Ishikawa (cell line): ENCODE data around the gene MYH13.

ENCODE experiments used
- CEBPB ChIP-seq: IDR thresholded peaks from 2 replicates; pipeline ENCODE4 v1.6.1; 2012
- CREB1 ChIP-seq: IDR thresholded peaks from 2 replicates; pipeline ENCODE4 v1.6.1; 2012; ENCODE audit warnings: low read depth
- EGR1 ChIP-seq: IDR thresholded peaks from 2 replicates; pipeline ENCODE4 v1.6.1; 2012
- EP300 ChIP-seq: IDR thresholded peaks from 2 replicates; pipeline ENCODE4 v1.6.1; 2012; ENCODE audit warnings: borderline replicate concordance
- FOXM1 ChIP-seq: IDR thresholded peaks from 2 replicates; pipeline ENCODE4 v1.6.1; 2012; ENCODE audit warnings: low read depth, borderline replicate concordance
- NFIC ChIP-seq: IDR thresholded peaks from 2 replicates; pipeline ENCODE4 v1.6.1; 2012
- RAD21 ChIP-seq: IDR thresholded peaks from 2 replicates; pipeline ENCODE4 v1.6.1; 2012; ENCODE audit warnings: low read depth
- TAF1 ChIP-seq: IDR thresholded peaks from 2 replicates; pipeline ENCODE4 v1.6.1; 2012; ENCODE audit warnings: low read depth, mild to moderate bottlenecking
- TCF12 ChIP-seq: IDR thresholded peaks from 2 replicates; pipeline ENCODE4 v1.6.1; 2012; ENCODE audit warnings: low read depth
- TEAD4 ChIP-seq: IDR thresholded peaks from 2 replicates; pipeline ENCODE4 v1.6.1; 2012
- YY1 ChIP-seq: IDR thresholded peaks from 2 replicates; pipeline ENCODE4 v1.6.1; 2012; ENCODE audit warnings: low read depth
- ZBTB7A ChIP-seq: IDR thresholded peaks from 2 replicates; pipeline ENCODE4 v1.6.1; 2012; ENCODE audit warnings: low read depth
- TF ChIP-seq, protein P1 (sequence below): IDR thresholded peaks from 2 replicates; pipeline ENCODE4 v1.6.1; 2012
- TF ChIP-seq, protein P2 (sequence below): IDR thresholded peaks from 2 replicates; pipeline ENCODE4 v1.6.1; 2012
- TF ChIP-seq, protein P3 (sequence below): IDR thresholded peaks from 2 replicates; pipeline ENCODE4 v1.6.1; 2012; ENCODE audit warnings: low read depth, mild to moderate bottlenecking

MYH13 gene

DNA sequence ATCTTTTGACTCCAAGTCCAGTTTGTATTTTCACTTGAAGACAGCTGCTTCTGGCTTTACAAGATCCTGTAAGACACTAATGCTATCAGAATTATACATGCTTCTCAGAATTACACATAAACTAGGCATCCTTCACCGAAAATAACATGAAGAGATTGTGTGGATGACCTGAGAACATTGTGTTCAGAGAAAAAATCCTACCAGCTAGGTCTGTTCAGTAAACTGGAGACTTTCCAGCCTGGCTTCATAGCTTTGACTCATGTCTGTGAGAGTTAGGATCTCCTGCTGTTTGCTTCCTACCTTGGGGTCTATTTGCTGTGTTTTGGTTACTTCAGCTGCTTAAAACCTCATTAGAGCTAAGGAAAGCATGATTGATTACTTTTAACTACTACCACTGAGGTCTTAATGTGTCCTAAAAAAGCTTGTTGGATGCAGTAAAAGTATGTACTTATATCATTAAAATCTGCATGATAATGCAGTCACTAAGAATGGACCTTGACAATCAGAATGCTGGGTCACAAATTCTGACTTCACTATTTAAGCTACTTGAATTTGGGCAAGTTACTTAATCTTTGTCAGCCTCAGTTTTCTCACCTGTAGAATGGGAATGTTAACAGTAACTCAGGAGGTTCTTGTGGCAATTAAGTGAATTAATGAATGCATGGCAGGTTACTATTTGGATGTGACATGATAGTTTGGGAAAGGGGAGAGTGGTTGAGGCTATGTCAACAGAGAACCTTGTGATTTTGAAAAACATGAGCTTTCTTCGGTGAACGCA lies 8.0 kb upstream of the MYH13 start:
- TF ChIP-seq TAF1, result no peak

DNA sequence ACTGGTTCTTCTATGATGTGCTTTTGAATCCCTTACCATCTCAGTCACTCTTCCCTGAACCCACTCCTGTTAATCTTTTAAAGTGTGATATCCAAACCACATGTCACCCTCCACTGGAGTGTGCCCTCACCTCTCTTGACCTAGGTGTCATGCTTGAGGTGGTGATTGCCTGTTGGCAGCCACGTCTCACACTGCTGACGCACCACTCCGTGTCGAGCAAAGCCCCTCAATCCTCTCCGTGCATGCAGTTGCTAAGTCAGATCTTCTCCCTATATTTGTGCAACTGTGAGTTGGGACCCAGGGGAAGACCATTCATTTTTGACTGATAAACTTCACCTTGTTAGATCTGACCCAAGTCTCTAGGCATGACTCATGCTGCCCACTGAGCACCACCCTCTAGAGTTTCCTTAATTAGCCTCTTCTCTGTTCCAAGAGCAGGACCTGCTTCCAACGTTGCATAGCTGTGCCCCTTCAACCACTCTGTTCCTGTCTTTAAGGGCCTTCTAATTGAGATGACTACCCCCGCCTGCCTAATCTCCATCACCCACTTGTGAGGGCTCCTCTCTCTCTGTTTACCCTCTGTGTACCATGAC lies 2.7 kb downstream of the MYH13 start:
- TF ChIP-seq CREB1, result no peak
- TF ChIP-seq ZBTB7A, result no peak
- TF ChIP-seq TCF12, result no peak
- no peak for TF ChIP-seq YY1
- no peak for TF ChIP-seq TEAD4

DNA sequence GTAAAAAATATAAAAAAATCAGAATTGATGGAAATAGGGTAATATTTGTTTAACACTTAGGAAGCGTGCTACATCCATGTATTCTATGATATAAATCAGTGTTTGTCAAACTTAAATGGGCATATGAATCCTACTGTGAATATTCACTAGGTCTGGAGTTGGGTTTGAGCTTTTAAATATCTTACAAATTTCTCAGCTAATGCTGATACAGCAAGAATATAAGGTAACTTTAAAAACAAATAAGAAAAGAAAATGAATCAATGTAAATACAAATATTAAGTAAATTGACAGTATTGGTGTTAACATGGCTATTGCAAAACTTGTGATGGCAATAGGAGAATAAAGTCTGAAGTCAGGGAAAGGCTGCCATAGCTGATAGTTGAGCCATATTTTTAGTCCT lies 3.6 kb downstream of the MYH13 start:
- TF ChIP-seq CREB1 (no peak), ZBTB7A (no peak), CEBPB (no peak), TAF1 (no peak), EGR1 (no peak), EP300 (no peak), TCF12 (no peak), RAD21 (no peak)
- TF ChIP-seq, protein P1, sequence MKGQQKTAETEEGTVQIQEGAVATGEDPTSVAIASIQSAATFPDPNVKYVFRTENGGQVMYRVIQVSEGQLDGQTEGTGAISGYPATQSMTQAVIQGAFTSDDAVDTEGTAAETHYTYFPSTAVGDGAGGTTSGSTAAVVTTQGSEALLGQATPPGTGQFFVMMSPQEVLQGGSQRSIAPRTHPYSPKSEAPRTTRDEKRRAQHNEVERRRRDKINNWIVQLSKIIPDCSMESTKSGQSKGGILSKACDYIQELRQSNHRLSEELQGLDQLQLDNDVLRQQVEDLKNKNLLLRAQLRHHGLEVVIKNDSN, result no peak
- TF ChIP-seq, protein P2, sequence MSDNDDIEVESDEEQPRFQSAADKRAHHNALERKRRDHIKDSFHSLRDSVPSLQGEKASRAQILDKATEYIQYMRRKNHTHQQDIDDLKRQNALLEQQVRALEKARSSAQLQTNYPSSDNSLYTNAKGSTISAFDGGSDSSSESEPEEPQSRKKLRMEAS, result no peak

DNA sequence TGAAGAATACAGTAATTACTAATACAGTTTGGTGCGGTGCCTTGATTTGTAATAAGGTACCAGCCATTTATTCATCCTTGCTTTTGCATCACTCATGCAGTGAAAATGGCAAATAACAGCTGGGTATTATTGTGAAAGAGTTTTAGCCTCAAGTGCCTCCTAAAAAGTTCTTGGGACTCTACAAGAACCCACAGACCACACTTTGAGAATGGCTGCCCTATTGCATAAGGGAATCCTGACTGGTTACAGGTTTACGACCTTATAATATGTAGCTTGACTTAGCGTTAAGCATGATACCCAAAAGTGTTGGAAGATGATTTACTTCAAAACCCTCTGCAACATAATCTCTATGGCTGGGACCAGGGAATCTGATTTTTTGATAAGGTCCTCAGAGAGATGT lies 4.2 kb downstream of the MYH13 start:
- TF ChIP-seq EP300, result no peak
- no peak for TF ChIP-seq RAD21
- TF ChIP-seq, protein P3, sequence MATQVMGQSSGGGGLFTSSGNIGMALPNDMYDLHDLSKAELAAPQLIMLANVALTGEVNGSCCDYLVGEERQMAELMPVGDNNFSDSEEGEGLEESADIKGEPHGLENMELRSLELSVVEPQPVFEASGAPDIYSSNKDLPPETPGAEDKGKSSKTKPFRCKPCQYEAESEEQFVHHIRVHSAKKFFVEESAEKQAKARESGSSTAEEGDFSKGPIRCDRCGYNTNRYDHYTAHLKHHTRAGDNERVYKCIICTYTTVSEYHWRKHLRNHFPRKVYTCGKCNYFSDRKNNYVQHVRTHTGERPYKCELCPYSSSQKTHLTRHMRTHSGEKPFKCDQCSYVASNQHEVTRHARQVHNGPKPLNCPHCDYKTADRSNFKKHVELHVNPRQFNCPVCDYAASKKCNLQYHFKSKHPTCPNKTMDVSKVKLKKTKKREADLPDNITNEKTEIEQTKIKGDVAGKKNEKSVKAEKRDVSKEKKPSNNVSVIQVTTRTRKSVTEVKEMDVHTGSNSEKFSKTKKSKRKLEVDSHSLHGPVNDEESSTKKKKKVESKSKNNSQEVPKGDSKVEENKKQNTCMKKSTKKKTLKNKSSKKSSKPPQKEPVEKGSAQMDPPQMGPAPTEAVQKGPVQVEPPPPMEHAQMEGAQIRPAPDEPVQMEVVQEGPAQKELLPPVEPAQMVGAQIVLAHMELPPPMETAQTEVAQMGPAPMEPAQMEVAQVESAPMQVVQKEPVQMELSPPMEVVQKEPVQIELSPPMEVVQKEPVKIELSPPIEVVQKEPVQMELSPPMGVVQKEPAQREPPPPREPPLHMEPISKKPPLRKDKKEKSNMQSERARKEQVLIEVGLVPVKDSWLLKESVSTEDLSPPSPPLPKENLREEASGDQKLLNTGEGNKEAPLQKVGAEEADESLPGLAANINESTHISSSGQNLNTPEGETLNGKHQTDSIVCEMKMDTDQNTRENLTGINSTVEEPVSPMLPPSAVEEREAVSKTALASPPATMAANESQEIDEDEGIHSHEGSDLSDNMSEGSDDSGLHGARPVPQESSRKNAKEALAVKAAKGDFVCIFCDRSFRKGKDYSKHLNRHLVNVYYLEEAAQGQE, result no peak
- TF ChIP-seq ZBTB7A, result no peak
- TF ChIP-seq CREB1, result no peak
- no peak for TF ChIP-seq FOXM1
- no peak for TF ChIP-seq TCF12
- TF ChIP-seq TAF1, result no peak
- no peak for TF ChIP-seq CEBPB
- TF ChIP-seq EGR1, result no peak
- no peak for TF ChIP-seq NFIC
- TF ChIP-seq YY1, result no peak
- TF ChIP-seq, protein P1, result no peak
- TF ChIP-seq TEAD4, result no peak
- TF ChIP-seq, protein P2, result no peak

DNA sequence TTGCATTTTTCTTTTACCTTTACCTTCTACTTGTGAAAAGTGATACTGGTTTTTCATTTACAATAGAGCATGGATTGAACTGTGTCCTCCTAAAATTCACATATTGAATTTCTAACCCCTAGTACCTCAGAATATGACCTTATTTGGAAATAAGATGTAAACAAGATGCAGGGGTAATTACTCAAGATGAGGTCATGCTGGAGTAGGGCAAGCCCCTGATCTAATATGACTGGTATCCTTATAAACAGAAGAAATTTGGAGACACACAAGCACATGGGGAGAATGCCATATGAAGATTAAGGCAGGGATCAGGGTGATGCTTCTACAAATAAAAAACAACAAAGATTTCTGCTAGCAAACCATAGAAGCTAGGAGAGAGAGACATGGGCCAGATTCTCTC lies 12.2 kb downstream of the MYH13 start:
- TF ChIP-seq, protein P1, result no peak
- TF ChIP-seq EGR1 (no peak), TCF12 (no peak), FOXM1 (no peak), RAD21 (no peak), ZBTB7A (no peak), NFIC (no peak), CEBPB (no peak), EP300 (no peak), TEAD4 (no peak), YY1 (no peak), CREB1 (no peak), TAF1 (no peak)
- TF ChIP-seq, protein P2, result no peak

DNA sequence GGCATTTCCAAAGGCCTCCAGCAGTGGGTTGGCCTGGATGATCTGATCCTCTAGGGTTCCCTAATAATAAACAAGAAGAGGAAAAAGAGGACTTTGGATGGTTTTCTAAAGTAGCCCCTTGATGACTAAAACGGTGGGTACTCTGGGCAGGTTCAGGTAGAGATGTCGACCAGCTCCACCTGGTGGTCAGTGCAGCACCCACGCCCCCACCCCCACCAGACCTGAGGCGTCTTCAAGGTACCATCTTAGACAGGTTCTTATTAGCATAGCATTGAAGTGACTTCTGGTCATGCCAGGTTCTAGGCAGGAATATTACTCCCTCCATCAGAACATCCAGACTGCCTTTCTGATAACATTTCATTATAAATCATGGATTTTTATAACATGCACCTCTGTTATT lies 15.0 kb downstream of the MYH13 start:
- TF ChIP-seq, protein P2, result no peak
- TF ChIP-seq, protein P3, result no peak
- TF ChIP-seq NFIC (no peak), FOXM1 (no peak), TAF1 (no peak), RAD21 (no peak), ZBTB7A (no peak), EGR1 (no peak), EP300 (no peak), TEAD4 (no peak), TCF12 (no peak), CREB1 (no peak), CEBPB (no peak), YY1 (no peak)
- TF ChIP-seq, protein P1, result no peak
